Measurements from ENCODE around the gene AKIP1. TPM values are rescaled to one million over a fixed set of nuclear protein-coding genes. Genes with fewer than 3 reads are reported as not detected.

Gene AKIP1
- total RNA-seq, 1 donor from 2014 or later = 23.2 TPM

GRCh38 chr11:8959546-8960166 is 48.7 kb downstream of the AKIP1 start:
- DNase-seq (ENCODE audit: low read depth in 2 of 2) = peak; percentile 84 to 88

DNA sequence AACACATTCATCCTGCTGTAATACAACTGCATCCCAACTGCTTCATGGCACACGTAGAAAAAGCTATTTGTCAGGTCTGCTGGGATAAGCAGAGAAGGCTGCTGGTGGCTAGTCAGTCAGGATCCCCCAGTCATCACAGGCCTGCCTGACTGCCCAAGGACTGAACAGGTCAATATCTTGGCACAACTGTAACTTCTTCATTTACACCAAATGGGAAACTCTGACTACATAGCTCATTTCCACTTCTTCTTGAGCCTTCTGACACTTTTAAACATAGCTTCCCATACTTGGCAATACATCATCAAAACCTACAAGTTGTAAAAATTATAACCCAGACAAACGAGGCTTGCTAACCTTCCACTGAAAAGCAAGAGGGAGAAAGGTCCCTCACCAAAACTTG is 50.4 kb downstream of the AKIP1 start:
- no peak for DNase-seq (ENCODE audit: low read depth in 2 of 2)

- DNase-seq (ENCODE audit: low read depth in 2 of 2) = no peak
These were observed 51.9 kb downstream of the AKIP1 start for GRCh38 chr11:8962841-8963240.

DNA sequence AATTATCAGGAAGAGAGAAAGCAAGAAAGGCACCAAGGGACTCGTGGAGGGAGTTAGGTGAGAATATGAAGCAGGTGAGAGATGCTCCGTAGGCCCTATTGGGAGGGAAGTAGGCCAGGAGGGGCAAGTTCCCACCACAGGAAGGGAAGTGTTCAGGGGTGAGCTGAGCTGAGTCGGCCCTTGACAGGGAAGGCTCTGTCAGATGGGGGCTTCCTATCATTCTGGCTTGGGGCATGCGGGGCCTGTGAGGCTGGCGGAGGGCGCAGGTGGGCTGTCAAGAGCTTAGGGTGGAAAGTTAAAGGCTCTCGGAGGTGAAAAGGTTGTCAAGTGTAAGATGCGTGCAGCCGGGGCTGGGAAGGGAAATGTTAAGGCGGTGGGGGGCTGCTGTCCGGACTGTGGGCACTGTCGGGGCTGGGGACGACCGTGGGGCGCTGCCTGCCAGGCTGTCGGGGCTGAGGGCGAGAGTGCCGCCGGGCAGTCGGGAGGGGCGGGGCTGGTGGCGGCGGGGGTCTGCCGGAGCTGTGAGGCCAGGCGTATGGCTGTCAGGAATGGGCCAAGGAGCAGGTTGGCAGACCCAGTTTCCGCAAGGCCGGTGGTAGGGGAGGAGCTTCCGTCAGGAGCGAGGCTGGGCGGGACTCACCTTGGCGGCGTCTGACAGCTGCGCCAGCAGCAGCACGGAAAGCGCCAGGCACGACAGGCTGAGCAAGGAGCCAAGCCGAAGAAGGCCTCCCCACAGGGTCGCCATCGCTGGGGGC is 52.8 kb downstream of the AKIP1 start:
- peak in 1 of 2 donors; percentile 67 for DNase-seq (ENCODE audit: low read depth in 2 of 2)

DNA sequence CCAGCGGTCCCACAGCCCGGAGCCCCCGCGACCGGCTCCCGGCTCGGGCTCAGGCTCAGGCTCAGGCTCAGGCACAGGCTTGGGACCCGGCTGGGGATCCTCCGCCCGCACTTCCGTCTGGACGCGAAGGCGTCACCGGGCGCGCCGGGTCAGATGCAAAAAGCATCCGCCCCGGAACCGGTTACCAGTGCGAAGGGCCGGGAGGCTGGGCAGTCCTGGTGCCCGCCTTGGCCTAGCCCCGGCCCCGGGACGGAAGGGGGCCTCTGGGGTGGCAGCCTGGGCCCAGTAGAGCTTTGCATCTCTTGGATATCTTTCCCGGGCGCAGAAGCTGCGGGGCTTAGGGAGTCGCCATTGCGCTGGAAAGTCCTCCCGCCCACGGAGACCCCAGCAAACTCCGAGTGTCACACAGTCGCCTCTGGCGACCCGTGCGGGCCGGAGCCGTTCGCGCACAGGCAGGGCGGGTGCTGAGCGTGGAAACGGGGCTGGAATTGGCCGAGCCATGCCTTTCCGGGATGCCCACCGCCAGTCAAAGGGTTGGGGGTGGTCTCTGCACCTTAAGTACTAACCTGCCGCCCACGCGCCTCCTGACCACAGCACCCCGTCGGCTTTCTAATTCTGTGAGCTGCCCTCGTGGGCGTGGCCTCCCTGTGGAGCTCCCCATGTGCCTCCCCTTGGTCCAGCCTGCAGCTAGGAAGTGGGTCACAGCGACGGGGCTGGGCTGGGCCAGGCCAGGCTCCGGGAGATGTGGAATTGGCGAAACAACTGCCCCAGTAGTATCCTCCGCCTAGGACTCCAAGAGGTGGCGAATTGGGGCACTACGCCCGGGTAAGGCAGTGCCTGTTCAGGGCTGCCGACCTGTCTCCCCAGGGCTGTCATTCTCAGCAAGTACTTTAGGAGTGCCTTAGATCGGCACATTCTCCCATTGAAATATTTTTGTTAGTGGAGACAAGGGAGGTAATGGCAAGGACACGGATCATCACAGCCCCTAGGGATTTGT is 53.6 kb downstream of the AKIP1 start, which contains the start of gene TMEM9B:
TMEM9B (minus strand) TSS at position 119 of the 997 bp plus-strand sequence. CDS start 129 bp downstream, outside the sequence.
- DNase-seq (ENCODE audit: low read depth in 2 of 2) = peak; percentile 82 to 88

- DNase-seq (ENCODE audit: low read depth in 2 of 2) = no peak
These were observed 56.2 kb downstream of the AKIP1 start for GRCh38 chr11:8967184-8967583.

Other genes starting within 250 kb of the AKIP1 start
- 2.2 and 4.0 TPM in 2 replicates for gene TRIM66, start 228.5 kb upstream of the AKIP1 start, total RNA-seq
- gene RPL27A, start 228.4 kb upstream of the AKIP1 start, total RNA-seq = 995 and 1,130 TPM in 2 replicates
- gene C11orf16, start 21.8 kb downstream of the AKIP1 start, total RNA-seq = not detected in 2 replicates
- not detected in 2 replicates for gene ASCL3, start 31.8 kb downstream of the AKIP1 start, total RNA-seq
- 28.3 and 50.0 TPM in 2 replicates for gene TMEM9B, start 53.3 kb downstream of the AKIP1 start, total RNA-seq
- 0.20 and 1.5 TPM in 2 replicates for gene NRIP3, start 92.8 kb downstream of the AKIP1 start, total RNA-seq
- 0.87 and 0.99 TPM in 2 replicates for gene SCUBE2, start 180.4 kb downstream of the AKIP1 start, total RNA-seq